NK-92 (cell line): ENCODE measurements around the gene NMU.
"Not testable (repeated sequence)": the region's sequence is repeated elsewhere in the genome, so short reads cannot be mapped to it uniquely, and the experiment has no call there.

Experiments
- DNase-seq: peaks from one replicate; lab custom pipeline; 2025; ENCODE audit not compliant: unreplicated experiment; lab: John Stamatoyannopoulos, UW

Gene NMU, protein sequence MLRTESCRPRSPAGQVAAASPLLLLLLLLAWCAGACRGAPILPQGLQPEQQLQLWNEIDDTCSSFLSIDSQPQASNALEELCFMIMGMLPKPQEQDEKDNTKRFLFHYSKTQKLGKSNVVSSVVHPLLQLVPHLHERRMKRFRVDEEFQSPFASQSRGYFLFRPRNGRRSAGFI

DNA sequence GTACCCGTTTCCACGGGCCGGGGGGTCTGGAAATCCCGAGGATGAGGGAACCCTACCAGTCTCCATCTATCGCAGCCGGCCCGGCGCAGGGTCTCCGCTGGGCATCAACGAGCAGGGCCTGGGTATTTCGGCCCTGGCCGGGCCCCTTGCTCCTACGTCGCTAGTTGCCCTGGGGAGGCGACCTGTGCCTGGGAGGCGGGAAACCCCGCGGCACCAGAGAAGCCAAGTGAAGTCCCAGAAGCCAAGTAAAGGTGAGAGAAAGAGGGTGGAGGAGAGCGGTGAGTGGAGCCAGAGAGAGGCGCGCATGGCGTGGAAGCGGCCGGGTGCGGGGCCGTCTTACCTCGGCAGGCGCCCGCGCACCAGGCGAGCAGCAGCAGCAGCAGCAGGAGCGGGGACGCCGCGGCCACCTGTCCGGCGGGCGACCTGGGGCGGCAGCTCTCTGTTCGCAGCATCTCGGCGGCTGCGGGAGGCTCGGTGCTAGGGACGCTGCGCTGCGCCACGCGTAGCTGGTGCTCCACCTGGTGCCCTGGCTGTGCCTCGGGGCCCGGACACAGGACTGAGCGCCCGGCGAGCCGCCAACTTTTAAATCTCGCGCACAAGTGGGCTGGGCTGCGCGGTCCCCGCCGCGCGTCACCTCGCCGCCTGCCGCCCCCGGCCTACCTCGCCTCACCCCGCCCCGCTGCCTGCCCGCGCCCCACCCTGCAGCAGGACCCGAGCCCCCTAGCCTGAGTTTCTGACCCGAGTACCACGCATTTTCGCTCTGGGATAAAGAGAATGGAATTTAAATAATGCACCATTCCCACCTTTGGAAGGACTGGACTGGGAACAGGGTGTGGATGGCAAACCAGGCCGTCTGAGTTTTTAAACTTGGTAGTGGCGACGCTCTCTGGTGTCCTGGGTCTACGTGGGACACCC, at the start of gene NMU:
NMU (minus strand) TSS at position 558 of the 915 bp plus-strand sequence; CDS start at position 452, 106 bp downstream.
- DNase-seq = no peak

DNA sequence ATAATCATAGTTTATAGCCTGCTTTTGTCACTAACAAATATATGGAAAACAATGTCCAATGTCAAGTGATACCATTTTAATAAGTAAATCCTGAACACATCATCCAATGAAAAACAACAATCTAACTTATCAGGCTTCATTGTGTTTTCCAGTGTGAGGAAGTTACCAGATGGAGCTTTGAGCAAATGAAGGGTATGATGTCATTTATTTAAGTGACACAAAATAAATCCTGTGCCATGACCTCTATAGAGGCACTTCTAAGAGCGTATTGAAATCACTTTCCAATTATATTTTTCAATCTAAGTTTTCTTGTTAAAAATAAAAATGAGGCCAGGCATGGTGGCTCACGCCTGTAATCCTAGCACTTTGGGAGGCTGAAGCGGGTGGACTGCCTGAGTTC, 48.2 kb upstream of the NMU start:
- DNase-seq = no peak

DNA sequence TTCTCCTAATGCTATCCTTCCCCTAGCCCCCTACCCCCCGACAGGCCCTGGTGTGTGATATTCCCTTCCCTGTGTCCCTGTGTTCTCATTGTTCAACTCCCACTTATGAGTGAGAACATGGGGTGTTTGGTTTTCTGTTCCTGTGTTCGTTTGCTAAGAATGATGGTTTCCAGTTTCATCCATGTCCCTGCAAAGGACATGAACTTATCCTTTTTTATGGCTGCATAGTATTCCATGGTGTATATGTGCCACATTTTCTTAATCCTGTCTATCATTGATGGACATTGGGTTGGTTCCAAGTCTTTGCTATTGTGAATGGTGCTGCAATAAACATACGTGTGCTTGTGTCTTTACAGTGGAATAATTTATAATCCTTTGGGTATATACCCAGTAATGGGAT, 46.7 kb upstream of the NMU start:
- DNase-seq = not testable (repeated sequence)

- no peak for DNase-seq
Observed at GRCh38 chr4:55682295-55682694, 46.2 kb upstream of the NMU start.

GRCh38 chr4:55681430-55681829, 45.3 kb upstream of the NMU start:
- DNase-seq = no peak

DNA sequence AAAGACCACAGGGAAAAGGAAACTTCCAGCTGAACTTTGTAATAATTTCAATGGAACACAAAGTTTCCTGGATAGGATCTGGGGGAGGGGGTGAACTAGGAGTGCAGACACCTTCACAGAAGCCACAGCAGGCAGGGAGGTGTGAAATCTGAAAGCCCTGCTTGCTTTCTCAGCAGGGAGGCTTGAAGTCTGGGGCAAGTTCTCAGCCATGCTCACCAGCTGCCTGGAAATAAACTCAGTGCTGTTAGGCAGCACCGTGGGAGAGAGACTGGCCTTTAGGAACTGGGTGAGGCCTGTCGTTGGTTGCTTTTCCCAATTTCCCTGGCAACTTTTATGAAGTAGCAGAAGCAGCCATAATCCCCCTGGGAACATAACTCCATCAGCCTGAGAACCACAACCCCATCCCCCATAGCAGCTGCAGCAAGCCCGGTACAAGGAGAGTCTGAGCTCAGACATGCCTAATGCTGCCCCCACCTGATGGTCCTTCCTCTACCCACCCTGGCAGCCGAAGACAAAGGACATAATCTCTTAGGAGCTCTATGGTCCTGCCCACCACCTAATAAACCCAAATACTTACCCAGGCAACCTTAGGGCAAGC, 39.2 kb upstream of the NMU start:
- no peak for DNase-seq

- no peak for DNase-seq
Observed at GRCh38 chr4:55673424-55673823, 37.3 kb upstream of the NMU start.

DNA sequence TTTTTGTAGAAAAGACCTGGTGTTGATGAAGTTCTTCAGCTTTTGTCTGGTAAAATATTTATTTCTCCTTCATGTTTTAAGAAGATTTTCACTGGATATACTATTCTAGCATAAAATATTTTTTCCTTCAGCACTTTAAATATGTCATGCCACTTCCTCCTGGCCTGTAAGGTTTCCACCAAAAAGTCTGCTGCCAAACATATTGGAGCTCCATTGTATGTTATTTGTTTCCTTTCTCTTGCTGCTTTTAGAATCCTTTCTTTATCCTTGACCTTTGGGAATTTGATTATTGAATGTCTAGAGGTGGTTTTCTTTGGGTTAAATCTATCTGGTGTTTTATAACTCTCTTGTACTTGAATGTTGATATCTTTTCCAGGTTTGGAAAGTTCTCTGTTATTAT, 35.6 kb upstream of the NMU start:
- DNase-seq = no peak

DNA sequence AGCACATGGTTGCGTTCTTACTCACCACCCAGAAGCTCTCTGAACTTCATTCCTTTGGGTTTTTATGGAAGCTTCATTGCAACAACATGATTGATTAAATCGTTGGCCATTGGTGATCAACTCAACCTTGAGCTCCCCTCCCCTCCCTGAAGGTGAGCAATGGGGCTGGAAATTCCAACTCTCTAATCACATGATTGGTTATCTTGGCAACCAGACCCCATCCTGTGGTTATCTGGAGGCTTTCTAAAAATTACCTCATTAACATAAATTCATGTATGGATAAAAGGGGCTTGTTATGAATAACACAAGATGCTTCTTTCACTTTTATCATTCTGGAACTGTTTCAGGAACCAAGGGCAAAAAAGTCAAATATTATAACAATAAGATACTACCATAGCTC, 34.6 kb upstream of the NMU start:
- no peak for DNase-seq

DNA sequence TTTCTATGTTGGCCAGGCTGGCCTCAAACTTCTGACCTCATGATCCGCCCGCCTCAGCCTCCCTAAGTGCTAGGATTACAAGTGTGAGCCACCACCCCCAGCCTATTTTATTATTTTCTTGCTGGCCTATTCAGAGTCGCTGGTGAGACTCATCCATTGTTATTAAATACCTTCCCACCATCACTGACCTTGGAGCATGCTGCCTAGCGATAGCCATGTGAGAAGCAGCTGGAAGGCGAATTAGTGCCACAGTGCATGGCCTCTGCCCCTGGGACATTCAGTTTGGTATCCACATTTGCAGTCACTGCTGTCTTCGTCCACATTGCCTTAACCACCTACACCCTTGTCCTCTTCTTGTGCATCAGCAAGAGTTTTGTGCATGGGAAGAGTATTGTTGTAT, 32.4 kb upstream of the NMU start:
- no peak for DNase-seq

DNA sequence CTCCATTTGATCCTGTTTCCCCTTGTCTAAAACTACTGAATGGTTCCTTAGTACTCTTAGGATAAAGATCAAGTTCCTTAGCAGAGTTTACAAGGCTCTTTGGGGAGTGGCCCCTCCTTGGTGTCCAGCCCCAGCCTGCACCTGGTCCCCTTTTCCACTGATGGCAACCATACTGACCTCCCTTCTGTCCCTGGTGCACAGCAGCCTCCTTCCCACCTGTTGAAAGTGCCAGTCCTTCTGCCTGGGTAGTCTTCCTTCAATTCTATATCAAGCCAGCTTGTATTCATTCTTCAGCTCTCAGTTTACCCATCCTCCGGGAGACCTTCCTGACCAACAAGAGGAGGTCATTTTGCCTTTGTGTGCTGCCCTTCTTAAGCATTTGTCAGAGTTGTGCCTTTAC, 30.4 kb upstream of the NMU start:
- DNase-seq = no peak

GRCh38 chr4:55663145-55663544, 27.0 kb upstream of the NMU start:
- DNase-seq = no peak

DNA sequence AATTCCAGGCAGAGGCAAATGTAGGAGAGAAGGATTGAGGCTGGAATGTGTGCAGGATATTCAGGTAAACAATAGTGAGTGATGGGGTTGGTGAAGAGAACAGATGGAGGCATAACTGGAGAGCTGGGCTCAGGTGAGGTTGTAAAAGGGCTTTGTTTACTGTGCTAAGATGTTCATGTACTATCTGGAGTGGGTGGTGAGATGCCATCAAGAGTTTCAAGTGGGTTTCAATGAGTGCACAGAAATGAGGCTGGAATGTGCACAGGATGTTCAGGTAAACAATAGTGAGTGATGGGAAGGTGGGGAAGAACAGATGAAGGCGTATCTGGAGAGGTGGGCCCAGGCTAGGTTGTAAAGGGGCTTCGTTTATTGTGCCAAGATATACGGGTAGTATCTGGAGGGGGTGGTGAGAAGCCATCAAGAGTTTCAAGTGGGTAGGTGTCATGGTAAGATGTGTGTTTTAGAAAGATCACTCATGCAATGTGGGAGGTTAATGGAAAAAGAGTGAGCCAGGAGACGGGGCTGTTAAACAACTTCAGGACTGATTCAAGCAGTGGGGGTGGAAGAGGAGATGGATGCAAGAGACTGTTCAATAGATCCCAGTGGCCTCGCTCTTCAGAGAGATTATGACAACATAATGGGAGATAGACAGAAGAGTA, 25.4 kb upstream of the NMU start:
- no peak for DNase-seq

DNA sequence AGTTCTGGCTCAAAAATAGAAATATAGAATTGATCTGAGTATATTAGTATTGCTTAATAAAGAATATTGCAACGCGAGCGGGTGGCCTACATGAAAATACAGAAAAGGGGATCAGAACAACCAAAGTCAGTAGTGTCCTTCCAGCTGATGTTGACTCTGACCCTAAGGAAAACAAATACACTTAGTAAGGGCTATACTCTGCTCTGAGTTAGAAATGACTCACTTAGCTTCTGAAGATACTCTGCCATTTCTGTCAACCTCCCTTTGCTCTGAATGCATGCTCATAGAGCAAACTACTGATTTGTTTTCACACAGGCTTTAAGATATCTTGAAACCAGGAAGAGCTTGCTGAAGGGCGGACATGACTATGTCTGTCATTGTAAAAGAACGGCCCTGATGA, 22.6 kb upstream of the NMU start:
- no peak for DNase-seq

- no peak for DNase-seq
Observed at GRCh38 chr4:55654131-55654530, 18.0 kb upstream of the NMU start.

DNA sequence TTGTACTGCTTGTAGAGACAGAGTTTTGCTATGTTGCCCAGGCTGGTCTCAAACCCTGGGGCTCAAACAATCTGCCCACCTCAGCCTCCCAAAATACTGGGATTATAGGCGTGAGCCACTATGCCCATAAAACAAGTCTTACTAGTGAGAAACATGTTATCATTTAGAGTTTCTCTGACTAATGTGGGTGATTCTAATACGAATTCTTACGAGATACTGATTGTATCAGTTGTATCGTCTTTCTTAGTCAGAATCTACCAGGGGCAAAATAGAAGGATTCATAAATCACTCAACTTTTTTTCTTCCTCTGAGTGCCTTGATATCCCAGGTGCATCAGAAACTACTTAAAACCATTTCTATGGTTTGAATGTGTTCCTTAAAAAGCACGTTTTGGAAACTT, 14.4 kb upstream of the NMU start:
- DNase-seq = no peak

GRCh38 chr4:55637272-55637820, 1.2 kb upstream of the NMU start:
- no peak for DNase-seq

- DNase-seq = no peak
Observed at GRCh38 chr4:55636656-55636999, 530 bp upstream of the NMU start.

- no peak for DNase-seq
Observed at GRCh38 chr4:55635282-55635681, 816 bp downstream of the NMU start.

DNA sequence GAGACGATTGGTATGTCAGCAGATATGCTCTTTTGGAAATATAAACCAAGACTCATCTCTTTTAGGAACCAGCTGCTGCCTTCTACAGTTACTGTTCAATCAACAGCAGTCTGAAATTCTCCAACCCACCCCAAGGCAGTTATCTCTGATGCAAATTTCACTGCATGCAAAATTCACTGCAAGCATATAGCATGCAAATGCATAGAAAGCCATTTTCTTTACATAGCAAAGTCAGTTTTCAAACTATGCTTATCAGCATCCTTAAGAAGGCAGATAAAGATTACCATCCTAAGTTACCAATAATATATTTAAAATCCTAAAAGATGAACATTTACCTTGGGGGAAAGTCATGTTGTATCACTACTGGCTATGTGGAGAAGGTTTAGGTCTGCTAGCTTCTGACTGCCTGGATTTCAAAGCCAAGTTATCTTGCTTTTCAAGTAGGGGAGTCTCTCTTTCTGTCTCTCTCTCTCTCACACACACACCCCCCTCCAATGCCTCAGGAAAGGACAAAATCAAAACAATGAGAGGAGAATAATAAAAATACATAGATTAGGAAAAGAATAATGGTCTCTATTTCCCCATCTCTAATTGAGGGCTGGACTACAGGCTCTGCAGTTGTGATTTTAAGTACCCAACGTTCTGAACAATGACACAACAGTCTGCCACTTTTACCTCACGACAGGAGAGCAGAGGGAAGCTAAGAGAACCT, 1.5 kb downstream of the NMU start:
- DNase-seq = no peak

DNA sequence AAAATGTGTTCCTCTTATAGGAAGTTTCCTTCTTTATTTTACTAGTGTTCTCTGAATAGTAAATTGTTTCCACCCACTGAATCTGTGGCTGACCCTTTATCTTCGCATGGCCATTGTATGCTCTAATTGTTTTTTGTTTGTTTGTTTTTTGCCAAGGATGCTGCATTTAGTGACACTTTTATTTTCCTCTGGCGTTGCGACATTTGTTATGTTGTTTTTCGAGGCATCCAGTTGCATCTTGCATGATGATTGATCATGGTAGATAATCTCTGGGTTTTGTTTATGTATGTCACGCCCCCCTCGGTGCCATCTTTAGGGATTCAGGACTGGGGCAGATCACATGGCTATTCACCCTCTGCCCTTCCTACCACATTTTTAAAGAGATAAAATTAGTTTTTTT, 2.2 kb downstream of the NMU start:
- no peak for DNase-seq
